Epithelial cell of prostate (primary cell): ENCODE measurements around the gene EYA4.

Source experiments
- DNase-seq: peaks from one replicate; pipeline ENCODE4 v3.0.0-alpha.2; 2011; ENCODE audit warnings: low read depth, low spot score
- H3K27ac ChIP-seq: fragments of 450-650 bp; 2 replicates; pipeline ENCODE4 v1.5.1; 2017; ENCODE audit warnings: mild to moderate bottlenecking

The EYA4 gene

GRCh38 chr6:133341607-133342158 is 100.5 kb downstream of the EYA4 start:
- DNase-seq = no peak
- no peak overlapping the region for H3K27ac ChIP-seq

GRCh38 chr6:133343220-133343619 is 102.1 kb downstream of the EYA4 start:
- no peak overlapping the region for H3K27ac ChIP-seq
- no peak for DNase-seq

- H3K27ac ChIP-seq = no peak overlapping the region
- no peak for DNase-seq
These were observed 107.7 kb downstream of the EYA4 start for GRCh38 chr6:133348846-133349245.

- no peak overlapping the region for H3K27ac ChIP-seq
These were observed 109.8 kb downstream of the EYA4 start for GRCh38 chr6:133350928-133351327.

GRCh38 chr6:133352046-133352445 is 110.9 kb downstream of the EYA4 start:
- no peak overlapping the region for H3K27ac ChIP-seq

More at GRCh38 chr6:133350928-133351327, 109.8 kb downstream of the EYA4 start:
- DNase-seq = no peak

GRCh38 chr6:133353061-133353460 is 111.9 kb downstream of the EYA4 start:
- no peak overlapping the region for H3K27ac ChIP-seq
- no peak for DNase-seq

More at GRCh38 chr6:133352046-133352445, 110.9 kb downstream of the EYA4 start:
- DNase-seq = no peak

- no peak for DNase-seq
- H3K27ac ChIP-seq = no peak overlapping the region
These were observed 114.8 kb downstream of the EYA4 start for GRCh38 chr6:133355922-133356321.

GRCh38 chr6:133358574-133359150 is 117.5 kb downstream of the EYA4 start:
- H3K27ac ChIP-seq = no peak overlapping the region
- no peak for DNase-seq

- H3K27ac ChIP-seq = no peak overlapping the region
- no peak for DNase-seq
These were observed 118.1 kb downstream of the EYA4 start for GRCh38 chr6:133359256-133359655.

GRCh38 chr6:133359760-133360159 is 118.6 kb downstream of the EYA4 start:
- DNase-seq = no peak
- H3K27ac ChIP-seq = no peak overlapping the region

- no peak overlapping the region for H3K27ac ChIP-seq
- DNase-seq = no peak
These were observed 119.0 kb downstream of the EYA4 start for GRCh38 chr6:133360194-133360593.

- no peak overlapping the region for H3K27ac ChIP-seq
- DNase-seq = no peak
These were observed 121.7 kb downstream of the EYA4 start for GRCh38 chr6:133362813-133363212.

GRCh38 chr6:133368664-133369063 is 127.5 kb downstream of the EYA4 start:
- H3K27ac ChIP-seq = no peak overlapping the region
- no peak for DNase-seq

- H3K27ac ChIP-seq = no peak overlapping the region
- no peak for DNase-seq
These were observed 128.7 kb downstream of the EYA4 start for GRCh38 chr6:133369773-133370272.

- no peak overlapping the region for H3K27ac ChIP-seq
- no peak for DNase-seq
These were observed 135.6 kb downstream of the EYA4 start for GRCh38 chr6:133376743-133377142.

- no peak overlapping the region for H3K27ac ChIP-seq
- no peak for DNase-seq
These were observed 136.1 kb downstream of the EYA4 start for GRCh38 chr6:133377219-133377618.

- H3K27ac ChIP-seq = no peak overlapping the region
- no peak for DNase-seq
These were observed 138.9 kb downstream of the EYA4 start for GRCh38 chr6:133380047-133380446.

GRCh38 chr6:133380723-133381122 is 139.6 kb downstream of the EYA4 start:
- no peak overlapping the region for H3K27ac ChIP-seq
- DNase-seq = no peak

GRCh38 chr6:133388731-133389130 is 147.6 kb downstream of the EYA4 start:
- no peak overlapping the region for H3K27ac ChIP-seq
- DNase-seq = no peak

GRCh38 chr6:133390168-133390567 is 149.0 kb downstream of the EYA4 start:
- DNase-seq = no peak
- no peak overlapping the region for H3K27ac ChIP-seq

- no peak overlapping the region for H3K27ac ChIP-seq
- DNase-seq = no peak
These were observed 150.9 kb downstream of the EYA4 start for GRCh38 chr6:133392015-133392414.

GRCh38 chr6:133392641-133393040 is 151.5 kb downstream of the EYA4 start:
- no peak overlapping the region for H3K27ac ChIP-seq
- no peak for DNase-seq
